LNCaP clone FGC (cell line): ENCODE measurements around the gene MAD1L1.
A peak's percentile ranks its signal among the peaks of the same experiment; 100 is the strongest.

Experiments
- DNase-seq: peaks from one replicate; pipeline ENCODE4 v3.0.0-alpha.2; 2011; ENCODE audit warnings: low read depth
- H3K4me3 ChIP-seq: 2 replicates; pipeline ENCODE4 v1.5.1; 2011; ENCODE audit warnings: mild to moderate bottlenecking, low read depth, low read length, control low read depth
- TF ChIP-seq, protein P1 (sequence below): IDR thresholded peaks from 2 replicates; pipeline ENCODE4 v1.5.1; 2012; ENCODE audit warnings: mild to moderate bottlenecking; ENCODE audit not compliant: control insufficient read depth, insufficient read depth; ENCODE audit errors: extremely low read depth

The MAD1L1 gene

GRCh38 chr7:2032030-2032875 is 200.5 kb downstream of the MAD1L1 start:
- no peak for DNase-seq
- TF ChIP-seq, protein P1, sequence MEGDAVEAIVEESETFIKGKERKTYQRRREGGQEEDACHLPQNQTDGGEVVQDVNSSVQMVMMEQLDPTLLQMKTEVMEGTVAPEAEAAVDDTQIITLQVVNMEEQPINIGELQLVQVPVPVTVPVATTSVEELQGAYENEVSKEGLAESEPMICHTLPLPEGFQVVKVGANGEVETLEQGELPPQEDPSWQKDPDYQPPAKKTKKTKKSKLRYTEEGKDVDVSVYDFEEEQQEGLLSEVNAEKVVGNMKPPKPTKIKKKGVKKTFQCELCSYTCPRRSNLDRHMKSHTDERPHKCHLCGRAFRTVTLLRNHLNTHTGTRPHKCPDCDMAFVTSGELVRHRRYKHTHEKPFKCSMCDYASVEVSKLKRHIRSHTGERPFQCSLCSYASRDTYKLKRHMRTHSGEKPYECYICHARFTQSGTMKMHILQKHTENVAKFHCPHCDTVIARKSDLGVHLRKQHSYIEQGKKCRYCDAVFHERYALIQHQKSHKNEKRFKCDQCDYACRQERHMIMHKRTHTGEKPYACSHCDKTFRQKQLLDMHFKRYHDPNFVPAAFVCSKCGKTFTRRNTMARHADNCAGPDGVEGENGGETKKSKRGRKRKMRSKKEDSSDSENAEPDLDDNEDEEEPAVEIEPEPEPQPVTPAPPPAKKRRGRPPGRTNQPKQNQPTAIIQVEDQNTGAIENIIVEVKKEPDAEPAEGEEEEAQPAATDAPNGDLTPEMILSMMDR: no peak
- no peak overlapping the region for H3K4me3 ChIP-seq

DNA sequence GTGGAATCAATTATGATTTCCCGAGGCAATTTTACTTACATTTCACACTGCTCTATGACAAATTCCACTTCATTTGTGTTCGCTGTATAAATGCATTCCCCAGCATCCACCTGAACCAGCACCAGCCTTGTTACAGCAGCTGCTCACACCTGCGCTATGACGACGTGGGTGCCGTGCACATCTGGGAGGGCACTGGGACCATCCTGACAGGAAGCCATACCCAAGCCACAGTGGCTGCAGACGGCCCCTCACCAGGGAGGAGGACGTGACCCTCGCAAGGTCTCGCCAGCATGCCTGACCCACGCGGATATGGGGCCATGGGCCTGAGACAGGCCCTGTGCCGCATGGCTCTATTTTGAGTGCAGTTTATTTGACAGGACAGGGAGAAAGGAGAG is 201.3 kb downstream of the MAD1L1 start:
- TF ChIP-seq, protein P1: no peak
- H3K4me3 ChIP-seq: no peak overlapping the region
- DNase-seq: no peak

DNA sequence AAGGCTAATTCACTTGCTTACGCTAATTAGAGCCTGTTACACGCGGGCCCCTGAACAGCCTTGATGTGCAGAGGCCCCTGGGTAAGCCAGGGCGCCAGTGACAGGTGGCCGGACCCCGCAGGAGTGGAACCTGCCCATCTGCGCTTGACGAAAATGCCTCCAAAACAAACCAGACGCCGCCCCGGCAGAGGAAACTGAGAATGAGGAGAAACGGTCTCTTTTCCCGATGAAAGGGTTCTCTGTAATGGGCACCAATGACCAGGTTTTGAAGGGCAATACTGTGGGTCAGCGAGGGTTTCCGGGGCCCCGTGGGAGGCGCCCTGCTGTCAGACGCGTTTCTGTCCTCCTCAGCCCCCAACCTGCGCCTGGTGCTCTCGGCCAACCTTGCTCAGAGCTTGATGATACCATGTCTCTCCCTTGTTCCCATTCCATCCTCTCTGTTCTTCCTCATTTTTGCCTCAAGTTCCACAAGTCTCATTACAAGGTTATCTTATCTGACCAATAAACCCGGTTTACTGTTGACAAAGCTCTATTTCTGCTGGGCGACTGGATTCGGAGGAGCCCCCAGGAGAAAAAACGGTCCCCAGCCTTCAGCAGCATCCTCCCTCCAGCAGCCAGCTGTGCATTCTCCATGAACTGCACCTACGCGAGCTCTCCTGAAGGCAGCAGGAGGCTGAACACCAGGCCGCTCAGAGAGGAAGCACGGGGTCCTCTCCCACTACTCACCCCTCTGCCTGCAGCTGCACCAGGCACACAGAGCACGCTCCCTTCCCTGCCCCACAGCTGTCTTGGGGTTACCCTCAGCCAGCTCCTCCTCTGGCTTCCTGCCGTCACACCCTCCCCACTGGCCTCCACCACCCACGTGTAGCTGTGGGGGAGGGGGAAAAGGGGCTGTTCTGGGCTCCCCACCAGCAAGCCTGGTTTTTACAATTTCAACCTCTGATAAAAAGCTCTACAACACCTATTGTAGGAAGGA is 202.0 kb downstream of the MAD1L1 start:
- no peak overlapping the region for H3K4me3 ChIP-seq
- DNase-seq: no peak
- TF ChIP-seq, protein P1: no peak

DNA sequence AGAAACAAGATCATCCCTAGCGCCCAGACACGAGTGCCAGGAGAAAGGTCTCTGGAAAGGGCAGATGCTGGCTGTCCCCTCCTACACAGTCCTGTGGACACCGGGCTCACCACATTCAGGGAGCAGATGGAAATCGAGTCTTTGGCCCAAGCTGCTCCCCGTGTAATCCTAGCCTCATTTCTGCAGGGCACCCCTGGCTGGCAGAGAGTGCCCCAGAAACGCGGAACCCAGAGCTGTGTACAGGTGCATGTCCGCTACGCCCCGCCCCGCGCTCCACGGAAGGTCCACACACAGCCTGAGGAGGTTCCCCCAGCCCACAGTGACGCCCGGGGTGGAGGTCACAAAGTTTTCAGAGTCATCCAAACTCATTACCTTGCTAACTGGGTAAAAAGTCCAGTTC is 202.8 kb downstream of the MAD1L1 start:
- TF ChIP-seq, protein P1: no peak
- DNase-seq: no peak
- no peak overlapping the region for H3K4me3 ChIP-seq

- TF ChIP-seq, protein P1: no peak
- peak; percentile 27 for DNase-seq
Observed at GRCh38 chr7:2029211-2029905, 203.4 kb downstream of the MAD1L1 start.

DNA sequence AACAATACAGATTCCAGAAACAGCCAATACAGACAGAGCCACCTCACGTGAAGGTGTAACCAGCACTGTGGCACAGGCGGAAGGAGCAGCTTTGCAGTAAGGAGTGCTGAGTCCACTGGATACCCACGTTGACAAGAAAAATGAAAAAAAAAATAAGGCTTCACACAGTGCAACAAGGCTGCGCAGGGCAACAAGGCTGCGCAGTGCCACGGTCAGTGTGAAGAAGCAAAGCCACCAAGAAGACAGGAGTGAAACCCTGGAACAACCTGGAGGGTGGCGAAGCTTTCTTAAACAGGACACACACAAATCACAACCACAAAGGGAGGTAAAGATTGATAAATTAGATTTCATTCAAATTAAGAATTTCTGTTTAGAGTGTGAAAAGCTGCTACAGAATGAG is 204.0 kb downstream of the MAD1L1 start:
- H3K4me3 ChIP-seq: no peak overlapping the region
- TF ChIP-seq, protein P1: no peak
- no peak for DNase-seq

More at GRCh38 chr7:2029211-2029905, 203.4 kb downstream of the MAD1L1 start:
- no peak overlapping the region for H3K4me3 ChIP-seq
